ENCODE data around the gene ASB2.

ASB2 gene

GRCh38 chr14:94001016-94001415, 24.6 kb upstream of the ASB2 start:
- Histone ChIP-seq H3K4me1 (ENCODE audit: control insufficient read depth, insufficient read depth, low read length) (no peaks in the 10 kb centered on the region; the same call in 1 of the 2 replicates), H3K36me3 (ENCODE audit: control insufficient read depth in 2 of 2, insufficient read depth in 1 of 2, low read length in 2 of 2) (no peaks in the 10 kb centered on the region), H3K27ac (ENCODE audit: extremely low read depth, low read depth, low read length) (no peak overlapping the region), H3K9me3 (ENCODE audit: control insufficient read depth, insufficient read depth, low read depth, low read length) (no peaks in the 10 kb centered on the region), H3K4me3 (ENCODE audit: low read depth, low read length) (no peak overlapping the region)
- CTCF ChIA-PET = interaction anchor here (0.5 to 4.8 kb wide), 10 partner anchors 9 to 135 kb away, joined by 3 to 111 read pairs (median 6); no protein-coding TSS in a partner anchor
- POLR2A ChIA-PET = no interaction called here
- TF ChIP-seq ZNF677 (tag by site-specific recombination; IDR thresholded peaks at IDR 0.05) (no peak), EGR2 (tag by site-specific recombination; IDR thresholded peaks at IDR 0.05; ENCODE audit: low read depth) (no peak), ZNF175 (tag by site-specific recombination; IDR thresholded peaks at IDR 0.05) (no peak), OVOL3 (tag by site-specific recombination; IDR thresholded peaks at IDR 0.05) (no peak), TSHZ1 (tag by site-specific recombination; IDR thresholded peaks at IDR 0.05; ENCODE audit: borderline replicate concordance) (no peak), ZNF324 (tag by site-specific recombination; IDR thresholded peaks at IDR 0.05) (no peak), ZNF785 (tag by site-specific recombination; IDR thresholded peaks at IDR 0.05) (no peak), BCL11A (tag by site-specific recombination; IDR thresholded peaks at IDR 0.05; ENCODE audit: low read depth) (no peak), MEIS1 (CRISPR knock-in tag; IDR thresholded peaks at IDR 0.05; ENCODE audit: borderline replicate concordance) (no peak), ZNF639 (tag by site-specific recombination; IDR thresholded peaks at IDR 0.05) (no peak), ZNF266 (tag by site-specific recombination; IDR thresholded peaks at IDR 0.05; ENCODE audit: low read depth) (no peak), PBX3 (CRISPR knock-in tag; IDR thresholded peaks at IDR 0.05) (no peak), ZEB2 (tag by site-specific recombination; IDR thresholded peaks at IDR 0.05) (no peak), ZNF148 (tag by site-specific recombination; IDR thresholded peaks at IDR 0.05; ENCODE audit: borderline replicate concordance) (no peak), GFI1B (tag by site-specific recombination; IDR thresholded peaks at IDR 0.05) (no peak), ZNF423 (tag by site-specific recombination; IDR thresholded peaks at IDR 0.05) (no peak), ZNF398 (tag by site-specific recombination; IDR thresholded peaks at IDR 0.05) (no peak), ZNF624 (tag by site-specific recombination; IDR thresholded peaks at IDR 0.05) (no peak)

Measured in HEK293 (cell line).